HTERT RPE-1 (cell line): ENCODE data around the gene NEUROG3.

Experiments used
- in situ Hi-C: fragments of 300-500 bp; cut with MboI; formaldehyde crosslinking; loops from 4 replicates; pipeline ENCODE4 v1.14.3; 2020; ENCODE audit warnings: low sequenced_read_pairs

Gene NEUROG3, protein sequence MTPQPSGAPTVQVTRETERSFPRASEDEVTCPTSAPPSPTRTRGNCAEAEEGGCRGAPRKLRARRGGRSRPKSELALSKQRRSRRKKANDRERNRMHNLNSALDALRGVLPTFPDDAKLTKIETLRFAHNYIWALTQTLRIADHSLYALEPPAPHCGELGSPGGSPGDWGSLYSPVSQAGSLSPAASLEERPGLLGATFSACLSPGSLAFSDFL

DNA sequence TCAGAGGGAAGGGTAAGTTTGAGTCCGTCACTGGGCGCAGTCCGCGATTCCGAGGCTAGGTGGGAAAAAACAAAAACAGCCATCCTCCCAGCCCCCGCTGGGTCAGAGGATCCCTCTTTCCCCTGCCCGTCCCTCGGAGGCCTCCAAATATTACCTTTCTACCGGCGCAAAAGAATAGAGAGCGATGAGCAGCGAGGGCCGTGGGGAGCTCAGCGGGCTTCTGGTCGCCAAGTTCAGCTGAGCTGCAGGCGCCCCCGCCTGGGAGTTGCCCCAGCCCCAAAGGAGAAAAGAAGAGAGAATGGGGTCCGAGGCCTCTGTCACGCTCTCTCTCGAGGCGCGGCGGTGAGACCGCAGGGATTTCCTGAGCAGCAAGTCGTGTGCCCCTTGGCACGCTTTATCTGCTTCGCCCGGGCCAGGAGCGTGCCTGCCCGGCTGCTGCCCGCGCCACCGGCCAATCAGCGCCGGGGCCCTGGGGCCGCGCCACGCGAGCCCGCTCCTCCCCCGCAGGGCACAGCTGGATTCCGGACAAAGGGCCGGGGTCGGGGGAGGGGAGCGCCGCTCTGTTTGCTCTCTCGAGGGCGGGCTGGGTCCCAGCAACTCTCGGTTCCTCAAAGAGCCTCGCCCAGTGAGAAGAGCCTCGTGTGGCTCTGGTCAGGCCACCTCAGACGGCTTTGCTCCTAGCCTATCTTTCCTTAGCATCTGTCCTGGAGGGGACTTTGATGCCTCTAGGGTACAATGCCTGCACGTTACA, at the start of gene NEUROG3:
Gene NEUROG3, minus strand, starts transcription at position 367 of the 751 bp plus-strand sequence. CDS start 379 bp downstream, outside the sequence.
- in situ Hi-C loops: no loop called here

DNA sequence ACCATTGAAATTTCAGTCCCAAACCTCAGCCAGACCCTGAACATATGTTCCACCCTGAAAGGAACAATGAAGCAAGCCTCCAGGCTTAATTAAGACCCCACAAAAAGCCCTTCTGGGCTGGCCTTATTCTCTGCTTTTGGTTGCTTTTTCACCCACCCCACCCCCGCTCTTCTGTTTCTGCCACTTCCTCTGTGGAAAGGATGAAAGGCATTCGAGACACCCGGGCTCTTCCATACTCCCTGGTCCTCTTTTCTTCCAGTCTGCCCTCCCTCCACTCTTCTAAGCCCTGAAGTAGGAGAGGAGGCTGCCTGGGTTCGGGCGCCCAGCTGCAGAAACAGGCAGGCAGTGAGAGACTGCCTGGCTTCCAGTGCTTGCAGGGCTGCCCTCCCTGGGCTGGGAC, 47.4 kb upstream of the NEUROG3 start:
- in situ Hi-C loops: no loop called here

GRCh38 chr10:69619626-69620025, 46.4 kb upstream of the NEUROG3 start:
- in situ Hi-C loops: no loop called here

DNA sequence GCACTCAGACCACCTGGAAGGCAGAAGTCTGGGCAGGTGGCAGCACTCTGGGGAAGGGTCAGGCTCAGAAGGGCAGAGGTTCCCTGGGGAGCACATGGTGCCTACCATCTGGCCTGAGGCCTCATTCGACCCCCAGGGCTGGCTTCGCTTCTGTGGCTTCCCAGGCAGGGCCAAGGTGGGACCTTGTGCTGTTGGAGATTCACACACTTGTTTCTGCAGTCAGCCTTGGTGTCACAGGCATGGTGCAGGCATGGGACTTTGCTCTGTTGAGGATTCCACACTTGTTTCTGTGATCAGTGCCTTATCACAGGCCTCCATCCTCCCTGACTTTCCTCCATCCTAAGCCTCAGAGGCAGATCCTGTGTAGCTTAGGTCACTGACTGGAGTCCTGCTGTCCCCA, 45.5 kb upstream of the NEUROG3 start:
- in situ Hi-C loops: no loop called here

- in situ Hi-C loops: no loop called here
Observed at GRCh38 chr10:69616358-69616757, 43.1 kb upstream of the NEUROG3 start.

- in situ Hi-C loops: no loop called here
Observed at GRCh38 chr10:69614130-69614529, 40.9 kb upstream of the NEUROG3 start.

DNA sequence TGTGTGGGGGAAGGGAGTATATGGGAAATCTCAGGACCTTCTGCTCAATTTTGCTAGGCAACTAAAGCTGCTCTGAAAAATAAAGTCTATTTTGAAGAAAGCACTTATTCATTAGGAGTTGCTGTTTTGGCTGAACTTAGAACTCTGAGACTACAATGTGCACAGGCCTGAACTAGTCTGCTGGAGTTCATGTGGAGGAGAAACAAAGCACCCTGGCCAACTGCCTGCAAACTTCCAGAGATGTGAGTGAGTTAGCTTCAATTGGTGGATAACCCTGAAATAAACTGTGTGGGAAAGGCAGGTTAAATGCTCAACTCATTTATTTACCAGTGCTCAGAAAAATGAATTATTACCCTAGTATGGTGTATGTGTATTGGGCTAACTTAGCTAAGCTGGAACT, 39.5 kb upstream of the NEUROG3 start:
- in situ Hi-C loops: no loop called here

DNA sequence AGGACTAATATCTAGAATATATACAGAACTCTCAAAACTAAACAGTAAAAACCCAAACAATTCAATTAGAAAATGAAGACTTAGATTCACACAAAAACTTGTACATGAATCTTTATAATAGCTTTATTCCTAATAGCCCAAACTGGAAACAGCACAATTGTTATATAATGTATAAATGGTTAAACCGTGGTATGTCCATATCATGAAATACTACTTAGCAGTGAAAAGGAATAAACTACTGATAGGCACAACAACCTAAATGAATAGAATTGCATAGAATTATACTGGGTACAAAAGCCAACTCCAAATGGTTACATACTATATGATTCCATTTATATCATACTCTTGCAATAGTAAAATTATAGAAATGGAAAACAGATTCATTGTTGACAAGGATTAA, 35.9 kb upstream of the NEUROG3 start:
- in situ Hi-C loops: no loop called here

GRCh38 chr10:69600761-69601330, 27.6 kb upstream of the NEUROG3 start:
- in situ Hi-C loops: no loop called here

DNA sequence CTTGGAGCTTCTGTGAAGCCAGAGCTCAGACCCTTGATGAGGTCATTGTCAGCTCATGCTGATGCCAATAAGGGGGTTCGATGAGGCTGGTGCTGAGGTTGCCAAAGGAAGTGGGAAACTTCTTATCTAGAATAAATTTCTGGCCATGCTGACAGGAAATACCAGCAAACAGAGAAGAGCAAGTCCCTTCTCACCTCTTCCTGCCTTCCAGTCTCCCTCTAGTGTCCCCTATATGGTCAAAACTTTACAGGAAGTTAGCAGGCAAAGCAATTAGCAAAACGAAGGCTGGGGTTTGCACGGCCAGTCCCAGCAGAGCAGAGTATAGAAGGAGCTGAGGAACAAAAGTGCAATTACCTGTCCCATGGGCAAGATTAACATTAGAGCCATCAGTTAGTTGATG, 15.1 kb upstream of the NEUROG3 start:
- in situ Hi-C loops: no loop called here

DNA sequence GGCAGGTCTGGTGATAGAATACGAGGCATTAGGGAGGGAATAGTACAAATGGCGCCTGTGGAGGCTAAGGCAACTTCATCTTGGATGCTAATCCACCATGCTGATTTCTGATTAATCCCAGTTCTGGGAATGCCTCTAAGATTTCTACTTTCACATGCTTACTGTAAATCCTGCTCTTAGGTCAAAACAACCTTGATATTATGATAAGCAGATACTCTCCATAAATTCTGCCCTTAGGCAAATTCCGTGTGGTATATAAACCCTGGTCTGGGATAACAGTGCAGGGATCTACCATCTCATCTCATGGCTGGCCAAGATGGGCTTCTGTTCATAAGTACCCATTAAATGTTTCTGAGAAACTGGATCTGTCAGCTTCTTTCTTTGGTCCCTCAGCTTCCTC, 11.4 kb upstream of the NEUROG3 start:
- in situ Hi-C loops: no loop called here

GRCh38 chr10:69583106-69583505, 9.9 kb upstream of the NEUROG3 start:
- in situ Hi-C loops: no loop called here

GRCh38 chr10:69580435-69580834, 7.2 kb upstream of the NEUROG3 start:
- in situ Hi-C loops: no loop called here

- in situ Hi-C loops: no loop called here
Observed at GRCh38 chr10:69579464-69580060, 6.3 kb upstream of the NEUROG3 start.

DNA sequence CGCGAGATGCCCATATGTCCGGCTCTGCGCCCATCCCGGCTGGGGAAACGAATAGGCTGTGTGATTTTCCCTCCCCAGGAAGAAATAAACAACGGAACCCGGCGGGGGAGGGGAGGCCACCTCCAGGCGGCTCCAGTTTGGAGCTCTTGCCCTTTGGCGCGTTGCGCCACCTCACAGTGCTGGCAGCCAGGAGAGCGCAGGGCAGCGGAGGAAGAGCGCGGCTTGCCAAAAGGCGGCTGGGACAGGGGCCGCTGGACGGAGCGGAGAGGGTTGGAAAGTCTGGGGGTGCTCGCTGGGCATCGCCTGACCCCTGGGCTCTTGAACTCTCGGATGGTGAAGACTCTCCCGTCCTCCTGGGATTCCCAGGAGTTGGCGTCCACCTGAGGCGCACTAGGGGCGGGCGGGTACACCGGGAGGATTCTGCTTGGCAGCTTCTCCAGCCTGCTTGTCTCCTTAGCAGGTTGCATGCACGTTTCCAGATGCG, 5.3 kb upstream of the NEUROG3 start:
- in situ Hi-C loops: no loop called here

DNA sequence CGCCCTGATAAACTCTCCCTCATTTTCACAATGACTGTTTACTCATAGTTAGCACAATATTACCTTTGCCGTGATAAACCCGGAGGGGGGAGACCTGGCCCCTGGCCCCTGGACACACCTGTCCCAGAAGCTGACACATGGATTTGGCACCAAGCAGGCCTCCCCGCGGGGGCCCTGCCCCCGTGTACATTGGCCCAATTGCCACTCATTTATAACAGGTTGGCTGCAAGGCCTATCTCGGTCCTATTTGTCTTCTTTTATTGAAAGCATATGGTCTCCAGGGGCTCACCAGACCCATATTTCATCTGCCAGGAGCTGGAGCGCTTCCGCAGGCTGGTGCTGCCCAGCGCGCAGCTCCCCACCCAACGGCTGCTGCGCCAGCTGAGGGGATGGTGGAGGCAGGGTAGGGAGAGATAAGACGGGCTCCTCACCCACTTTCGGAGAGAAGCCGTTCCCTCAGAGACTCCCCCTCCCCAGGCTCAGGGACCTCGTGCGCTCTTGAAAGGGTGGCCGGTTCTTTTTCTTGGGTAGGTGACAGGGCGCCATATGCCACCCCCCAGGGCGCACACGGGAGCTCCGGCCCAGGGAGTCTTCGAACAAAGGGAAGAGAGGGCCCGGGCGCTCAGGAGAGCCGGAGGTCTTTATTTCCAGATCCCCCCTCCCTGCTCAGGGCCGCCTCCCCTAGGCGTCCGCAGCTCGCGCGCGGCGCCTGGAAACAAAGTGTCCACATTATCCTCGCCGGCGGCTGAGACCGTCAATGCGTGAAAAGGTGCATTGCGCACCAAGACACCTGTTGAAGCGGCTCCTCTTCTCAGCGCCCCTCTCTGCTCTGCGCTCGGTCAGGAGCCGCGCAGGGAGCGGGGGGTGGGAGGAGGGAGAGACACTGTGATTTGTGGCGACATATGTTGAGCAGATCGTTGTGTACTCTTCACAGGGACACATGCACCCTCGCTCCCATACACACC, 4.3 kb upstream of the NEUROG3 start:
- in situ Hi-C loops: no loop called here

DNA sequence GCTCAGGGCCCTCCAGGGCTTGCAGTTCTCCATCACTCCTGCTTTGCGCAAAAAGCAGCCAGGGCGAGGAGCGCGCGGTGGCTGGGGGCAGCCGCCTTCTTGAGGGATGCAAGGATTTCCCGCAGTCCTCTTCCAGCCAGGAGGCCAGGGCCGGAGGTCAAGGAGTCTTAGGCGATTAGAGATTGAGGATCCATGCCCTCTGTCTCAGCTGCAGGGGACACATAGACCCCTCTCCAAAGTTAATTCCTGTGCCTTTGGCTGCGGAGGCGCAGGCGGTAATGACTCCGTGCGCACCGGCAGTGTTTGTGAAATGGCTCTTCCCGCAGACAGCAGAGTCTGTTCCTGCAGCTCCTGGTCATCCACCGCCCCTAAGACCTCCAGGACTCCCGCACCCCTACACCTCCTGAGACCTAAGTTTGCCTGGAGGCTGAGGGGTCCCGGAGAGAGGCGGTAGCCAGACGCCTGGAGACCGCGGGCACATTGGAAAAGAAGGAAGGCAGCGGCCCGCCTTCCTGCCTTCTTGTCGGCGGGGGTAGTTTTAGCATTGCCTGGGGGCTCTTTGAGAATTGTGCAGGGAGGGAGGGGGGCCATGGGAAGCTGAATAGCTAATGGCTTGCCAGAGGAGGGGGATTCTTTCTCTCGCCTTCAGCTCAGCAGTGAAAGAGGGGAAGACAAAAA, 3.3 kb upstream of the NEUROG3 start:
- in situ Hi-C loops: no loop called here

- in situ Hi-C loops: no loop called here
Observed at GRCh38 chr10:69575164-69575722, 2.0 kb upstream of the NEUROG3 start.

DNA sequence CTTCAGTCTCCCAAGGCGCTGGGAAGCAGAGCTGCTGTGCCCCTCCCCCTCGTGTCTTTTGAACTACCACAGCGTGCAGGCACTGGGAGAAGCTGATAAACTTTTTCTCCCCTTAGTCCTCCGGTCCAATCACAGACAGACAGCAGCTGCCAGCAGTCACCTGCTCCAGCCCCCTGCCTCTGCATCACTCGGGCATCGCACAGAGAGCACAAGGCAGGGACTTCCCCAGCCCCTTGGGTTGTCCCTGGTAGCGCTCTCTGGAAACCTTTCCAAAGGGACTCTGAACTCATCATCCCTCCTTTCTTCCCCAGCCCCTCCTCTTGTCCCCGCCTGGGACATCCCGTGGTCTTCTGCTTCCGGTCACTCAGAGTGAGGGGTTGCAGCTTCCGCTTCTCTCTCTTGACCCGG, 1.4 kb upstream of the NEUROG3 start:
- in situ Hi-C loops: no loop called here
